Anterior cingulate cortex (tissue), 58 donors: ENCODE data around the gene SKAP2.

Source experiments
- DNase-seq, 58 donors: peaks; one replicate each; lab custom pipeline; 2025; lab: John Stamatoyannopoulos, UW

Gene SKAP2

GRCh38 chr7:26618898-26619297 lies 245.5 kb downstream of the SKAP2 start:
- no peak for DNase-seq

DNA sequence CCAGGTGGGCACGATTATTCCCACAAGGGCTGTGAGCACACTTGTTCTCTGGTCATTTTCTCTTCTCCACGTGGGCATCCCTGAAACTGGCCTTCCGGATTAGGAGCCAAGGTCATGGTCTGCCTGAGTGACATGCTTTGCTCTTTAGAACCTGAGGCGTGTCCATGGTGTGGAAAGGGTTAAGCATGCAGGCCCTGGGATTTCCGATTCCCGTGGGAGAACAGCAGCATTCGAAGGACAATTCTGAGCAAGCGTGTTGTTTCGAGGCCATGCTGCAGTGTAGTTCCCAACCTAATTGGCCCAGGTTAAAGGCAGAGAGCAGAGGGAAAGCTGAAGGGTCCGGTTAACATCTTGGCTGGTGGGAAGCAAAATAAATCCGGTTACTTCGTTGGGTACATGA lies 245.9 kb downstream of the SKAP2 start:
- DNase-seq: no peak
